Subcutaneous abdominal adipose tissue (tissue), 5 donors: Measurements from ENCODE around the gene MBD2.
A peak's percentile ranks its signal among the peaks of the same experiment; 100 is the strongest.

Experiments used
- H3K27ac ChIP-seq: one replicate; pipeline ENCODE4 v1.7.0; 2013; ENCODE audit warnings: low read depth, mild to moderate bottlenecking, inconsistent platforms, low read length, moderate library complexity
- H3K27me3 ChIP-seq, 5 donors: one replicate each; pipeline ENCODE4 v1.7.0; 2013; ENCODE audit warnings: low read length in 5 of 5, inconsistent platforms in 1 of 5; ENCODE audit not compliant: control insufficient read depth in 5 of 5, insufficient read depth in 4 of 5
- H3K36me3 ChIP-seq, 5 donors: one replicate each; pipeline ENCODE4 v1.7.0; 2013; ENCODE audit warnings: low read length in 5 of 5; ENCODE audit not compliant: control insufficient read depth in 5 of 5, insufficient read depth in 5 of 5
- H3K4me1 ChIP-seq, 5 donors: one replicate each; pipeline ENCODE4 v1.7.0; 2013; ENCODE audit warnings: low read length in 5 of 5, mild to moderate bottlenecking in 3 of 5, moderate library complexity in 1 of 5; ENCODE audit not compliant: control insufficient read depth in 5 of 5, insufficient read depth in 5 of 5
- H3K4me3 ChIP-seq, 5 donors: one replicate each; pipeline ENCODE4 v1.7.0; 2013; ENCODE audit warnings: low read length in 5 of 5, low read depth in 1 of 5
- H3K9ac ChIP-seq, 5 donors: one replicate each; pipeline ENCODE4 v1.7.0; 2013; ENCODE audit warnings: low read length in 5 of 5, mild to moderate bottlenecking in 4 of 5, moderate library complexity in 3 of 5
- H3K9me3 ChIP-seq, 5 donors: one replicate each; pipeline ENCODE4 v1.7.0; 2013; ENCODE audit warnings: low read length in 5 of 5; ENCODE audit not compliant: control insufficient read depth in 5 of 5
- donor health status: healthy.
- donor health status: healthy.
- donor health status: healthy.
- donor health status: healthy.
- donor health status: healthy.

The MBD2 gene

GRCh38 chr18:54255141-54255540 lies 30.7 kb upstream of the MBD2 start:
- no peak overlapping the region for H3K9ac ChIP-seq
- H3K9me3 ChIP-seq = no peaks in the 10 kb centered on the region
- H3K36me3 ChIP-seq = no peaks in the 10 kb centered on the region
- H3K27me3 ChIP-seq = no peaks in the 10 kb centered on the region
- no peak overlapping the region for H3K4me3 ChIP-seq
- peaks cover 0 to 66% (median 40%) of the 10 kb centered on the region in 5 donors for H3K4me1 ChIP-seq
- peak overlapping the region; percentile 84 for H3K27ac ChIP-seq

DNA sequence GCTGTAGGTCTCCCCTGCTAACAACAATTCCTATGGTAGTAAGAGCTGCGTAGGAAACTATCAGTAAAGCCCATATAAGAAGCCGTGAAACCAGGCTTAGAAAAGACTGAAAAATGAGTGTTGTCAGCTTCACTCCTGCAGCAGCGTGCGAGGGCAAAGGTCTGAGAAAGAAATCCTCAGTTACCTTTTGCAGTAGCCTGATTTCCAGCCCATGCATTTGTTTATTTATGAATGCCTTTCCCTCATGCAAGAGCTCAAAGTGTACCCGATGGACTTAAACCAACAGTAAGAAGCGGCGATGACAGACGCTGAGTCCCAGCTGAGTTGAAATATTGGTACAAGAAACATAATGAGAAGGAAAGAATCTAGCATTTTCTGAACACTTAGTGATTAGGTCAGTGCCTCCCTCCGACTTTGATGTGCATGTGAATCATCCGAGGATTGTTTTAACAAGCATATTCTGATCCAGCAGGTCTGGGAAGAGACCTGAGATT lies 29.8 kb upstream of the MBD2 start:
- Histone ChIP-seq H3K4me1 (peaks cover 0 to 67% (median 40%) of the 10 kb centered on the region in 5 donors), H3K27ac (peak overlapping the region; percentile 84), H3K9me3 (no peaks in the 10 kb centered on the region), H3K9ac (no peak overlapping the region), H3K36me3 (no peaks in the 10 kb centered on the region), H3K4me3 (peak overlapping the region in 1 of 5 donors; percentile 29), H3K27me3 (no peaks in the 10 kb centered on the region)

- no peaks in the 10 kb centered on the region for H3K36me3 ChIP-seq
- no peaks in the 10 kb centered on the region for H3K9me3 ChIP-seq
- peaks cover 0 to 56% (median 32%) of the 10 kb centered on the region in 5 donors for H3K4me1 ChIP-seq
- no peaks in the 10 kb centered on the region for H3K27me3 ChIP-seq
- H3K27ac ChIP-seq = peak overlapping the region; percentile 84
- peak overlapping the region in 2 of 5 donors; percentile 38 to 62 for H3K9ac ChIP-seq
- H3K4me3 ChIP-seq = no peak overlapping the region
Observed at GRCh38 chr18:54251606-54252390, 27.3 kb upstream of the MBD2 start.

DNA sequence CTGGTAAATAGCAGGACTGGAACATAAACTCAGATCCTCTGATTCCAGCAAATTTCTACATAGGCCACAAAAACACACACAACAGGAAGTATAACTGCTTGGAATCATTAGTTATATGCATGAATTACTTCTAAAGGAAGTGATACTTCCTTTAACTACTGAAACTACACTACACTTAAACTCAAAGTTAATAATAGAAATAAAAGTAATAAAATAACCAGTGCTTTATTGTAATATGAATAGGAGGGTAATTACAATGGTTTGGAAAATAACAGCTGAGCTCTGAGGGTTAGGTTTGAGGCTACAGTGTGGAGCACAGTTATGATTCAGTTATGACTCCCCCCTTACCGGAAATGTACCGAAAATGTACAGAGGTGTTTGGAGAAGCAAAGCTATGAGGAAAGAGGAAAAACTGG lies 26.4 kb upstream of the MBD2 start:
- Histone ChIP-seq H3K27ac (peak overlapping the region; percentile 84), H3K9me3 (no peaks in the 10 kb centered on the region), H3K9ac (peak overlapping the region in 2 of 5 donors; percentile 31 to 62), H3K27me3 (no peaks in the 10 kb centered on the region), H3K36me3 (no peaks in the 10 kb centered on the region), H3K4me1 (peaks cover 0 to 48% (median 32%) of the 10 kb centered on the region in 5 donors), H3K4me3 (no peak overlapping the region)

DNA sequence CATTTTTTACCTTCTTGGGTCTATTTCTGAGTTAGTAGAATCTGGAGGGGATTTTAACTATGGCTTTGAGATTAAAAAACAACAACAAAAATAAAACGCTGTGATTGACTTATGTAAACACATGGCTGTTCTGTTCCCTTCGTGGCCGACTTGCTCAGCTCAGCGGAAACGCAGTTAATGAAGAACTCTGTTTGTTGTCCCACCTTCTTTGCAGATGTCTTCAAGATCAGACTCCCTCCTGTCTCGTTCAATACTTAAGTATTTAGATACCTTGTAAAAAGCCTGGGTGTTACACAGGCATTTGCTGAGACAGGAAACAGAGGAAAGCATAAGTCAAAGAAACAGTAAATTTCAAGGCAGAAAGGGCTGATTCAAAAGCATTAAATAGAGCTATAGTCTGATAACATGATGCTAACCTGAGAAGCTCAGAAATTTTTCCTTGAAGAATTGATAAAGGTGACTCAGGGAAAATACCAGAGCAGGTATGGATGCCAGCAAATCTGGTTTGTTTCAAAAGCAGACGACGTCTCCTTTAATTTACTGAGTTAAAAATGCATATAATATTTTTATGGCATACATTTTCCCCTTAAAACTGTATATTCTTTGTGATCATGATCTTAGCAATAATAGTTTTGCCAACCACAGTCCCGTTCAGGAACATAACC lies 23.2 kb upstream of the MBD2 start:
- Histone ChIP-seq H3K4me1 (peaks cover 0 to 29% (median 22%) of the 10 kb centered on the region in 5 donors), H3K4me3 (no peak overlapping the region), H3K27me3 (no peaks in the 10 kb centered on the region), H3K9ac (no peak overlapping the region), H3K27ac (no peak overlapping the region), H3K9me3 (no peaks in the 10 kb centered on the region), H3K36me3 (no peaks in the 10 kb centered on the region)

DNA sequence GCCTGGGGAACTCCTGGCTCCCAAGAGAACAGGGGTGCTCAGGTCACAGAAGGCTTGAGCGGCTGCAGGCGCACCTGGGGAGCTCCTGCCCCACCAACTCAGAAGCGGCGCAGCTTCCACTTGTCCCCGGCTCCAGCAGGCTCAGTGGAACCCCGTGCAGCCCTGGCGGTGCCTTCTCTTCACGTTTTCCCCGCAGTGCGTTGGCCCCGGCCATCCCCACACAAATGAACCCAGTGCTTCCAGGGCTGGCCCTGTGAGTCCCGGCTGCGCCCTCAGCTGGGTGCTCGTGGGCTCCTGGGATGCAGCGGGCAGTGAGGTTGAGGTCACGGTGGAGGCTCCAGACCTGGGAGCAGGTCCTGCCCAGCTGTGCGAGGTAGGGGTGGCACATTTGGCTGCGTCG lies 17.9 kb upstream of the MBD2 start:
- H3K27me3 ChIP-seq = no peaks in the 10 kb centered on the region
- H3K27ac ChIP-seq = peak overlapping the region; percentile 69
- no peaks in the 10 kb centered on the region for H3K9me3 ChIP-seq
- H3K4me3 ChIP-seq = no peak overlapping the region
- H3K9ac ChIP-seq = no peak overlapping the region
- H3K36me3 ChIP-seq = no peaks in the 10 kb centered on the region
- H3K4me1 ChIP-seq = peaks cover 2 to 45% (median 36%) of the 10 kb centered on the region in 5 donors

DNA sequence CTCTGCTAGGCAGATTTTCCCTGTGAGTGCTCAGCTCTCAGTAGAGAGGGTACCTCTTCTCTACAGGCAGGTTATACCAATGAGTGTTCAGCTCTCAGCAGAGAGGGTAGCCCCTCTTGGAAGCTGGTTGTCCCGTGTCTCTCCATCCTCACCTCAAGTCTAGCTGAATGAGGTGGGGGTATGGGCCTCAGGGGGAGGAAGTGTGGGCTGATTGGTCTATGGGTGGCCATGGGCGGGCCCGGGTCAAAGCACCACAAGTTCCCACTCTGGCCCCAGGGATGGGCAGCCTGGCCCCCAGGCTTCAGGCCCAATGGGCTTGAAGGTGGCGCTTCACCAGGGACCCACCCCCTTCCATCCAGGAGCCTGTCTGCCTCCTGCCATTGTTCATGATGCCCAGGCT lies 17.0 kb upstream of the MBD2 start:
- H3K9me3 ChIP-seq = no peaks in the 10 kb centered on the region
- no peaks in the 10 kb centered on the region for H3K36me3 ChIP-seq
- peaks cover 2 to 45% (median 36%) of the 10 kb centered on the region in 5 donors for H3K4me1 ChIP-seq
- H3K27me3 ChIP-seq = no peaks in the 10 kb centered on the region
- H3K4me3 ChIP-seq = no peak overlapping the region
- peak overlapping the region; percentile 69 for H3K27ac ChIP-seq
- peak overlapping the region in 1 of 5 donors; percentile 18 for H3K9ac ChIP-seq

- Histone ChIP-seq H3K4me1 (peaks cover 2 to 45% (median 36%) of the 10 kb centered on the region in 5 donors), H3K27ac (peak overlapping the region; percentile 82), H3K27me3 (no peaks in the 10 kb centered on the region), H3K4me3 (no peak overlapping the region), H3K9me3 (no peaks in the 10 kb centered on the region), H3K9ac (peak overlapping the region in 2 of 5 donors; percentile 3 to 55), H3K36me3 (no peaks in the 10 kb centered on the region)
Observed at GRCh38 chr18:54240629-54241107, 16.2 kb upstream of the MBD2 start.

DNA sequence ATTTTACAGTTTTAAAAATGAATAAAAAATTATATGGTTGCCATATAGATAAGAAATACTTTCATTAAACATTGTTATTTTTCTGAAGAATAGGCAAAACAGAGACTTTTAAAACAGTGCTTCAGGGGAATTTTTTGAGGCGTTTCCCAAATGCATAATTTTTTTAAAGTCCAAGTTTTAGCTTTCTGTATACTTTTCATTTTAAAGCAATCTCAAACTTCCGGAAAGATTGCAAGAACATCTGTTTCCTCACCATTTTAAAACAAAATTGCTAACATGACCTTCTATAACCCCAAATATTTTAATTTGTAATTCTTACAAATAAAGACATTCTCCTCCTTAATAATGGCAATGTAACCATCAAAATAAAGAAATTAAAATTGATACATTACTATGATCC lies 15.1 kb upstream of the MBD2 start:
- Histone ChIP-seq H3K27me3 (no peaks in the 10 kb centered on the region), H3K4me3 (no peak overlapping the region), H3K36me3 (no peaks in the 10 kb centered on the region), H3K9ac (peak overlapping the region in 1 of 5 donors; percentile 3), H3K27ac (peak overlapping the region; percentile 82), H3K9me3 (no peaks in the 10 kb centered on the region), H3K4me1 (peaks cover 2 to 49% (median 39%) of the 10 kb centered on the region in 5 donors)

GRCh38 chr18:54239091-54239490 lies 14.6 kb upstream of the MBD2 start:
- Histone ChIP-seq H3K27ac (peak overlapping the region; percentile 82), H3K27me3 (no peaks in the 10 kb centered on the region), H3K9me3 (no peaks in the 10 kb centered on the region), H3K4me3 (no peak overlapping the region), H3K4me1 (peaks cover 2 to 52% (median 40%) of the 10 kb centered on the region in 5 donors), H3K9ac (no peak overlapping the region), H3K36me3 (no peaks in the 10 kb centered on the region)
